CD8-positive, alpha-beta memory T cell (primary cell): Measurements from ENCODE around the gene TNRC6C. TPM values are rescaled to one million over a fixed set of nuclear protein-coding genes. Genes with fewer than 3 reads are reported as not detected.

Experiments
- CTCF ChIA-PET: fragments of 350-600 bp; sonication (Branson Sonifier 250); formaldehyde crosslinking; loops from one replicate; lab custom pipeline; 2021; ENCODE audit warnings: antibody characterized with exemption; lab: Charles Lee
- POLR2A ChIA-PET: fragments of 350-600 bp; sonication (Branson Sonifier 250); formaldehyde crosslinking; loops from one replicate; lab custom pipeline; 2021; ENCODE audit warnings: antibody characterized with exemption; lab: Charles Lee
- DNase-seq, 5 donors: peaks; one replicate each; pipeline versions ENCODE4 v3.0.0 to v3.0.0-alpha.2; 2020 to 2022; ENCODE audit warnings: mixed read lengths in 1 of 5
- H3K27ac ChIP-seq: one replicate; pipeline ENCODE4 v1.7.0; 2013; ENCODE audit warnings: low read depth, mild to moderate bottlenecking, low read length, moderate library complexity
- H3K27me3 ChIP-seq: 2 replicates; pipeline ENCODE4 v1.7.0; 2013; ENCODE audit warnings: low read length, mild to moderate bottlenecking; ENCODE audit not compliant: insufficient read depth, poor library complexity, severe bottlenecking
- H3K36me3 ChIP-seq: 2 replicates; pipeline ENCODE4 v1.7.0; 2013; ENCODE audit warnings: mild to moderate bottlenecking, low read length, moderate library complexity; ENCODE audit not compliant: insufficient read depth
- H3K4me1 ChIP-seq: 2 replicates; pipeline ENCODE4 v1.7.0; 2013; ENCODE audit warnings: mild to moderate bottlenecking, low read length, moderate library complexity; ENCODE audit not compliant: insufficient read depth
- H3K4me3 ChIP-seq: 2 replicates; pipeline ENCODE4 v1.7.0; 2013; ENCODE audit warnings: mild to moderate bottlenecking, low read length
- H3K9me3 ChIP-seq: 2 replicates; pipeline ENCODE4 v1.7.0; 2013; ENCODE audit warnings: mild to moderate bottlenecking, low read length
- H3K27ac Mint-ChIP-seq, 8 donors: one replicate each; pipeline ENCODE4 v1.8.0; 2020 to 2021; ENCODE audit warnings: mixed read lengths in 8 of 8, mild to moderate bottlenecking in 6 of 8, inconsistent platforms in 3 of 8, moderate library complexity in 3 of 8
- H3K27me3 Mint-ChIP-seq, 2 donors: one replicate each; pipeline ENCODE4 v1.8.0; 2020 to 2021; ENCODE audit warnings: mixed read lengths in 2 of 2, mild to moderate bottlenecking in 1 of 2, moderate library complexity in 1 of 2
- H3K36me3 Mint-ChIP-seq, 3 donors: one replicate each; pipeline ENCODE4 v1.8.0; 2020 to 2021; ENCODE audit warnings: mixed read lengths in 3 of 3, inconsistent platforms in 1 of 3, mild to moderate bottlenecking in 1 of 3
- H3K4me1 Mint-ChIP-seq, 3 donors: one replicate each; pipeline ENCODE4 v1.8.0; 2020 to 2021; ENCODE audit warnings: mixed read lengths in 3 of 3, inconsistent platforms in 1 of 3, mild to moderate bottlenecking in 1 of 3
- H3K4me3 Mint-ChIP-seq, 7 donors: one replicate each; pipeline ENCODE4 v1.8.0; 2020 to 2021; ENCODE audit warnings: mixed read lengths in 7 of 7, mild to moderate bottlenecking in 6 of 7, moderate library complexity in 4 of 7, inconsistent platforms in 2 of 7
- H3K9me3 Mint-ChIP-seq, 5 donors: one replicate each; pipeline ENCODE4 v1.8.0; 2020 to 2022; ENCODE audit warnings: mixed read lengths in 5 of 5, mild to moderate bottlenecking in 3 of 5, moderate library complexity in 2 of 5, inconsistent platforms in 1 of 5
- polyA plus RNA-seq: library from polyadenylated mRNA; unstranded; fragments of 300-500 nt; fragmentation: Illumina TruSeq; gene quantifications from one replicate; pipeline ENCODE4 v1.2.3, GENCODE V29; 2021
- total RNA-seq, 2 experiments: library from RNA; stranded (reverse); gene quantifications; one replicate each; pipeline ENCODE4 v1.2.3, GENCODE V29; 2021

Gene TNRC6C
- total and polyA plus RNA-seq, 3 experiments from 2014 or later: 7.4 to 28.1 (median 25.9) TPM

- Mint-ChIP-seq H3K36me3 (peaks cover 4 to 79% (median 5%) of the 10 kb centered on the region in 3 donors), H3K4me1 (peaks cover 39 to 84% (median 43%) of the 10 kb centered on the region in 3 donors), H3K9me3 (no peaks in the 10 kb centered on the region), H3K4me3 (peak overlapping the region; percentile 78 to 92 (median 85)), H3K27me3 (peaks cover 0 to 2% of the 10 kb centered on the region in 2 donors), H3K27ac (peak overlapping the region; percentile 84 to 98 (median 88))
- peaks cover 81% of the 10 kb centered on the region for H3K4me1 ChIP-seq
- DNase-seq: peak in 4 of 5 donors; percentile 50 to 81 (median 79)
- H3K36me3 ChIP-seq: peaks cover 68% of the 10 kb centered on the region
- POLR2A ChIA-PET: interaction anchor here (1.3 to 14.4 kb wide), 3 partner anchors 8 to 94 kb away, joined by 3 to 333 read pairs (median 4); partner anchors contain the start of gene TMC8
- peak overlapping the region; percentile 0 for H3K27ac ChIP-seq
- H3K9me3 ChIP-seq: no peaks in the 10 kb centered on the region
- H3K27me3 ChIP-seq: no peaks in the 10 kb centered on the region
- CTCF ChIA-PET: interaction anchor here (0.9 to 4.5 kb wide), 8 partner anchors 7 to 55 kb away, joined by 3 to 45 read pairs (median 6); partner anchors contain the start of gene TMC8
- H3K4me3 ChIP-seq: peak overlapping the region; percentile 81
Measured at GRCh38 chr17:78120971-78121800, 162.7 kb downstream of the TNRC6C start.

- Mint-ChIP-seq H3K4me3 (peak overlapping the region; percentile 78 to 92 (median 85)), H3K4me1 (peaks cover 44 to 88% (median 45%) of the 10 kb centered on the region in 3 donors), H3K9me3 (no peaks in the 10 kb centered on the region), H3K27me3 (peaks cover 0 to 2% of the 10 kb centered on the region in 2 donors), H3K27ac (peak overlapping the region; percentile 84 to 98 (median 90)), H3K36me3 (peaks cover 4 to 79% (median 5%) of the 10 kb centered on the region in 3 donors)
- H3K27ac ChIP-seq: peak overlapping the region; percentile 54
- no peak for DNase-seq
- ChIA-PET CTCF (interaction anchor here (0.9 to 4.5 kb wide), 7 partner anchors 8 to 55 kb away, joined by 3 to 45 read pairs (median 4); partner anchors contain the start of gene TMC8), POLR2A (interaction anchor here (1.0 to 14.4 kb wide), 3 partner anchors 15 to 93 kb away, joined by 3 to 333 read pairs (median 4); partner anchors contain the start of gene TMC8)
- peak overlapping the region; percentile 81 for H3K4me3 ChIP-seq
- no peaks in the 10 kb centered on the region for H3K27me3 ChIP-seq
- H3K36me3 ChIP-seq: peaks cover 65% of the 10 kb centered on the region
- peaks cover 87% of the 10 kb centered on the region for H3K4me1 ChIP-seq
- no peaks in the 10 kb centered on the region for H3K9me3 ChIP-seq
Measured at GRCh38 chr17:78121801-78122215, 163.3 kb downstream of the TNRC6C start.

GRCh38 chr17:78122216-78122930 lies 163.9 kb downstream of the TNRC6C start:
- CTCF ChIA-PET: interaction anchor here (0.9 to 4.5 kb wide), 7 partner anchors 8 to 54 kb away, joined by 3 to 45 read pairs (median 4); partner anchors contain the start of gene TMC8
- Histone ChIP-seq H3K9me3 (no peaks in the 10 kb centered on the region), H3K27me3 (no peaks in the 10 kb centered on the region), H3K36me3 (peaks cover 60% of the 10 kb centered on the region), H3K4me3 (peak overlapping the region; percentile 81), H3K4me1 (peaks cover 89% of the 10 kb centered on the region), H3K27ac (peak overlapping the region; percentile 54)
- H3K4me1 Mint-ChIP-seq: peaks cover 45 to 90% (median 50%) of the 10 kb centered on the region in 3 donors
- POLR2A ChIA-PET: interaction anchor here (0.6 to 14.4 kb wide), 4 partner anchors 15 to 1397 kb away, joined by 3 to 333 read pairs (median 5); partner anchors contain the start of gene TMC8
- peak in 2 of 5 donors; percentile 36 to 67 for DNase-seq
- peak overlapping the region; percentile 84 to 98 (median 91) for H3K27ac Mint-ChIP-seq
- H3K4me3 Mint-ChIP-seq: peak overlapping the region; percentile 78 to 92 (median 85)
- peaks cover 0 to 2% of the 10 kb centered on the region in 2 donors for H3K27me3 Mint-ChIP-seq
- H3K9me3 Mint-ChIP-seq: no peaks in the 10 kb centered on the region
- peaks cover 4 to 79% (median 5%) of the 10 kb centered on the region in 3 donors for H3K36me3 Mint-ChIP-seq

GRCh38 chr17:78122931-78123249 lies 164.4 kb downstream of the TNRC6C start:
- DNase-seq: peak in 1 of 5 donors; percentile 37
- Mint-ChIP-seq H3K4me1 (peaks cover 45 to 85% (median 50%) of the 10 kb centered on the region in 3 donors), H3K27me3 (peaks cover 0 to 2% of the 10 kb centered on the region in 2 donors), H3K4me3 (peak overlapping the region; percentile 78 to 92 (median 85)), H3K36me3 (peaks cover 4 to 79% (median 5%) of the 10 kb centered on the region in 3 donors), H3K27ac (peak overlapping the region; percentile 42 to 98 (median 92)), H3K9me3 (no peaks in the 10 kb centered on the region)
- no peaks in the 10 kb centered on the region for H3K27me3 ChIP-seq
- no peaks in the 10 kb centered on the region for H3K9me3 ChIP-seq
- H3K36me3 ChIP-seq: peaks cover 58% of the 10 kb centered on the region
- ChIA-PET CTCF (interaction anchor here (1.5 to 4.5 kb wide), 4 partner anchors 8 to 54 kb away, joined by 4 to 45 read pairs (median 16); partner anchors contain the start of gene TMC8), POLR2A (interaction anchor here (0.6 to 14.4 kb wide), 2 partner anchors 14 to 1397 kb away, joined by 6 to 333 read pairs; partner anchors contain the start of gene TMC8)
- peaks cover 84% of the 10 kb centered on the region for H3K4me1 ChIP-seq
- no peak overlapping the region for H3K27ac ChIP-seq
- H3K4me3 ChIP-seq: peak overlapping the region; percentile 29

GRCh38 chr17:78123258-78123929 lies 164.9 kb downstream of the TNRC6C start:
- no peak for DNase-seq
- Mint-ChIP-seq H3K4me1 (peaks cover 42 to 82% (median 50%) of the 10 kb centered on the region in 3 donors), H3K27ac (peak overlapping the region; percentile 86 to 98 (median 92)), H3K27me3 (peaks cover 0 to 2% of the 10 kb centered on the region in 2 donors), H3K4me3 (peak overlapping the region; percentile 78 to 92 (median 85)), H3K9me3 (no peaks in the 10 kb centered on the region), H3K36me3 (peaks cover 4 to 76% (median 5%) of the 10 kb centered on the region in 3 donors)
- POLR2A ChIA-PET: interaction anchor here (1.0 to 14.4 kb wide), 3 partner anchors 10 to 53 kb away, joined by 3 to 333 read pairs (median 111); partner anchors contain the start of gene TMC8
- H3K4me3 ChIP-seq: peak overlapping the region; percentile 29
- H3K9me3 ChIP-seq: no peaks in the 10 kb centered on the region
- H3K27me3 ChIP-seq: no peaks in the 10 kb centered on the region
- H3K36me3 ChIP-seq: peaks cover 56% of the 10 kb centered on the region
- peaks cover 81% of the 10 kb centered on the region for H3K4me1 ChIP-seq
- CTCF ChIA-PET: interaction anchor here (0.8 to 5.7 kb wide), 6 partner anchors 10 to 53 kb away, joined by 3 to 75 read pairs (median 8); no protein-coding TSS in a partner anchor
- H3K27ac ChIP-seq: peak overlapping the region; percentile 7

GRCh38 chr17:78124081-78124835 lies 165.8 kb downstream of the TNRC6C start:
- ChIA-PET CTCF (interaction anchor here (0.8 to 5.7 kb wide), 7 partner anchors 10 to 128 kb away, joined by 3 to 75 read pairs (median 4); no protein-coding TSS in a partner anchor), POLR2A (interaction anchor here (0.6 to 14.4 kb wide), 4 partner anchors 10 to 53 kb away, joined by 3 to 333 read pairs (median 57); partner anchors contain the start of gene TMC8)
- peaks cover 49% of the 10 kb centered on the region for H3K36me3 ChIP-seq
- Mint-ChIP-seq H3K27me3 (peaks cover 0 to 2% of the 10 kb centered on the region in 2 donors), H3K4me1 (peaks cover 47 to 80% (median 55%) of the 10 kb centered on the region in 3 donors), H3K4me3 (peak overlapping the region in 6 of 7 donors; percentile 50 to 85 (median 80)), H3K27ac (peak overlapping the region; percentile 29 to 98 (median 82)), H3K36me3 (peaks cover 4 to 75% (median 5%) of the 10 kb centered on the region in 3 donors), H3K9me3 (no peaks in the 10 kb centered on the region)
- peak overlapping the region; percentile 79 for H3K4me3 ChIP-seq
- no peaks in the 10 kb centered on the region for H3K27me3 ChIP-seq
- peak overlapping the region; percentile 7 for H3K27ac ChIP-seq
- peak in 1 of 5 donors; percentile 54 for DNase-seq
- H3K4me1 ChIP-seq: peaks cover 77% of the 10 kb centered on the region
- no peaks in the 10 kb centered on the region for H3K9me3 ChIP-seq
